ENCODE measurements around the gene NRIP2.
"Not testable (repeated sequence)": the region's sequence is repeated elsewhere in the genome, so short reads cannot be mapped to it uniquely, and the experiment has no call there.

NRIP2 gene

GRCh38 chr12:2834581-2835491 is at the start of gene NRIP2:
Gene NRIP2, minus strand, starts transcription at chr12:2835035. Its CDS starts 52 bp downstream, at chr12:2834983.
- peak; percentile 13 for DNase-seq

- no peak for DNase-seq
Observed at GRCh38 chr12:2879853-2880252, 45.0 kb upstream of the NRIP2 start.

GRCh38 chr12:2877953-2878732 is 43.3 kb upstream of the NRIP2 start:
- DNase-seq, result peak; percentile 43

- peak; percentile 89 for DNase-seq
Observed at GRCh38 chr12:2877047-2877952, 42.5 kb upstream of the NRIP2 start, which contains the start of the genes FOXM1 and RHNO1. Gene FOXM1, minus strand, starts transcription at chr12:2877174. Its CDS starts 2,696 bp downstream, at chr12:2874478. Gene RHNO1, plus strand, starts transcription at chr12:2877223. Its CDS starts 8,144 bp downstream, at chr12:2885367.

GRCh38 chr12:2876431-2877046 is 41.7 kb upstream of the NRIP2 start:
- DNase-seq, result no peak

- DNase-seq, result peak; percentile 35
Observed at GRCh38 chr12:2868986-2869632, 34.3 kb upstream of the NRIP2 start.

- DNase-seq, result no peak
Observed at GRCh38 chr12:2864198-2864597, 29.4 kb upstream of the NRIP2 start.

- not testable (repeated sequence) for DNase-seq
Observed at GRCh38 chr12:2863402-2863801, 28.6 kb upstream of the NRIP2 start.

GRCh38 chr12:2862876-2863275 is 28.0 kb upstream of the NRIP2 start:
- DNase-seq, result no peak

- no peak for DNase-seq
Observed at GRCh38 chr12:2860170-2860569, 25.3 kb upstream of the NRIP2 start.

GRCh38 chr12:2858944-2859421 is 24.1 kb upstream of the NRIP2 start:
- DNase-seq, result no peak

- DNase-seq, result no peak
Observed at GRCh38 chr12:2858334-2858733, 23.5 kb upstream of the NRIP2 start.

- DNase-seq, result no peak
Observed at GRCh38 chr12:2857576-2857975, 22.7 kb upstream of the NRIP2 start.

- DNase-seq, result no peak
Observed at GRCh38 chr12:2857021-2857431, 22.2 kb upstream of the NRIP2 start, which contains the start of gene TEX52. Gene TEX52, minus strand, starts transcription at chr12:2857039. Its CDS starts 13 bp downstream, at chr12:2857026.

- DNase-seq, result peak; percentile 29
Observed at GRCh38 chr12:2856051-2856450, 21.2 kb upstream of the NRIP2 start.

GRCh38 chr12:2855546-2855945 is 20.7 kb upstream of the NRIP2 start:
- DNase-seq, result no peak

GRCh38 chr12:2854669-2855453 is 20.0 kb upstream of the NRIP2 start:
- no peak for DNase-seq

- peak; percentile 71 for DNase-seq
Observed at GRCh38 chr12:2853626-2854025, 18.8 kb upstream of the NRIP2 start.

GRCh38 chr12:2851931-2852330 is 17.1 kb upstream of the NRIP2 start:
- DNase-seq, result no peak

GRCh38 chr12:2845280-2845679 is 10.4 kb upstream of the NRIP2 start:
- DNase-seq, result peak; percentile 69

Measured in HCEC 1CT (cell line).